Upper lobe of right lung (tissue), 1 donor: ENCODE data around the gene C16orf90. TPM values are rescaled to one million over a fixed set of nuclear protein-coding genes. Genes with fewer than 3 reads are reported as not detected.
A peak's percentile ranks its signal among the peaks of the same experiment; 100 is the strongest.
"Not testable (repeated sequence)": the region's sequence is repeated elsewhere in the genome, so short reads cannot be mapped to it uniquely, and the experiment has no call there.

Source experiments
- ATAC-seq: fragments of 200-7000 bp; cut with Tn5 transposase; one replicate; pipeline ENCODE4 v1.9.1; 2020; ENCODE audit warnings: mild to moderate bottlenecking, moderate library complexity
- DNase-seq: peaks from one replicate; pipeline ENCODE4 v3.0.0-alpha.2; 2020
- H3K27ac ChIP-seq: fragments of 200-600 bp; one replicate; pipeline ENCODE4 v1.8.0; 2022
- H3K27me3 ChIP-seq: fragments of 200-600 bp; one replicate; pipeline ENCODE4 v1.8.0; 2022; ENCODE audit warnings: mild to moderate bottlenecking
- H3K36me3 ChIP-seq: fragments of 200-600 bp; one replicate; pipeline ENCODE4 v1.8.0; 2022
- H3K4me1 ChIP-seq: fragments of 200-600 bp; one replicate; pipeline ENCODE4 v1.8.0; 2022
- H3K4me3 ChIP-seq: fragments of 200-600 bp; one replicate; pipeline ENCODE4 v1.8.0; 2022; ENCODE audit warnings: mild to moderate bottlenecking
- H3K9me3 ChIP-seq: fragments of 200-600 bp; one replicate; pipeline ENCODE4 v1.8.0; 2022
- CTCF ChIP-seq: fragments of 200-600 bp; IDR thresholded peaks from one replicate; pipeline ENCODE4 v1.8.0; 2022; ENCODE audit warnings: antibody characterized with exemption
- intact Hi-C: fragments of 100-400 bp; cut with DNase I; formaldehyde crosslinking; loops from one replicate; pipeline ENCODE4 v1.11.0; 2022
- total RNA-seq: library from RNA; stranded (reverse); fragmentation: NEBNext Ultra II Directional; extraction: Animal tissue kit (Norgen Biotek cat#: 25700); gene quantifications from one replicate; pipeline ENCODE4 v1.2.1, GENCODE V29; 2021
- donor health status: DM: no; HTN: yes; CAD: no; lungs with severe emphysema.

The C16orf90 gene
- total RNA-seq, 1 donor from 2014 or later: not detected

- H3K27ac ChIP-seq: no peak overlapping the region
- H3K4me3 ChIP-seq: no peak overlapping the region
- no peaks in the 10 kb centered on the region for H3K27me3 ChIP-seq
- no peaks in the 10 kb centered on the region for H3K9me3 ChIP-seq
- ATAC-seq: peak; percentile 7
- peaks cover 9% of the 10 kb centered on the region for H3K4me1 ChIP-seq
- DNase-seq: no peak
- peaks cover 23% of the 10 kb centered on the region for H3K36me3 ChIP-seq
- intact Hi-C loops: no loop called here
- TF ChIP-seq CTCF: no peak
Measured at GRCh38 chr16:3475604-3476375, 19.5 kb downstream of the C16orf90 start.

GRCh38 chr16:3474870-3475269 lies 20.4 kb downstream of the C16orf90 start:
- intact Hi-C loops, DNase-seq, H3K4me3 ChIP-seq, H3K27ac ChIP-seq, H3K4me1 ChIP-seq, ATAC-seq, H3K27me3 ChIP-seq, H3K9me3 ChIP-seq: not testable (repeated sequence)
- peaks cover 17% of the 10 kb centered on the region for H3K36me3 ChIP-seq

GRCh38 chr16:3474136-3474779 lies 21.0 kb downstream of the C16orf90 start:
- ATAC-seq: peak; percentile 65
- no peak for DNase-seq

GRCh38 chr16:3473596-3473943 lies 21.7 kb downstream of the C16orf90 start:
- H3K4me1 ChIP-seq, H3K27ac ChIP-seq, H3K4me3 ChIP-seq, H3K9me3 ChIP-seq, DNase-seq, H3K36me3 ChIP-seq, H3K27me3 ChIP-seq, ATAC-seq, intact Hi-C loops: not testable (repeated sequence)

More at GRCh38 chr16:3474136-3474779, 21.0 kb downstream of the C16orf90 start:
- Histone ChIP-seq H3K4me1 (peaks cover 9% of the 10 kb centered on the region), H3K27me3 (no peaks in the 10 kb centered on the region), H3K36me3 (peaks cover 11% of the 10 kb centered on the region), H3K4me3 (no peak overlapping the region), H3K27ac (no peak overlapping the region), H3K9me3 (no peaks in the 10 kb centered on the region)
- TF ChIP-seq CTCF: no peak
- intact Hi-C loops: no loop called here

GRCh38 chr16:3472878-3473595 lies 22.3 kb downstream of the C16orf90 start:
- no peaks in the 10 kb centered on the region for H3K27me3 ChIP-seq
- no peaks in the 10 kb centered on the region for H3K9me3 ChIP-seq
- H3K4me3 ChIP-seq: no peak overlapping the region
- H3K4me1 ChIP-seq: peaks cover 15% of the 10 kb centered on the region
- TF ChIP-seq CTCF: no peak
- intact Hi-C loops: no loop called here
- no peak for ATAC-seq
- peaks cover 6% of the 10 kb centered on the region for H3K36me3 ChIP-seq
- no peak for DNase-seq
- H3K27ac ChIP-seq: no peak overlapping the region

GRCh38 chr16:3471518-3472176 lies 23.6 kb downstream of the C16orf90 start:
- intact Hi-C loops: no loop called here
- DNase-seq (no peak), ATAC-seq (no peak)
- H3K27me3 ChIP-seq: no peaks in the 10 kb centered on the region
- peaks cover 10% of the 10 kb centered on the region for H3K36me3 ChIP-seq
- no peaks in the 10 kb centered on the region for H3K9me3 ChIP-seq
- H3K4me1 ChIP-seq: peaks cover 21% of the 10 kb centered on the region
- no peak for TF ChIP-seq CTCF
- H3K4me3 ChIP-seq: no peak overlapping the region
- H3K27ac ChIP-seq: no peak overlapping the region
